Spinal cord (tissue), 10 donors: ENCODE measurements around the gene RGS7. TPM values are rescaled to one million over a fixed set of nuclear protein-coding genes. Genes with fewer than 3 reads are reported as not detected.
"Not testable (repeated sequence)": the region's sequence is repeated elsewhere in the genome, so short reads cannot be mapped to it uniquely, and the experiment has no call there.

ENCODE experiments used
- DNase-seq, 6 donors: peaks; one replicate each; pipeline versions ENCODE4 v3.0.0 to v3.0.0-alpha.2; 2013 to 2015; ENCODE audit warnings: low spot score in 6 of 6, low read depth in 4 of 6
- H3K27ac ChIP-seq: one replicate; pipeline ENCODE4 v1.5.1; 2013; ENCODE audit warnings: low read depth, low read length, control low read depth
- H3K27me3 ChIP-seq: one replicate; pipeline ENCODE4 v1.6.1; 2013; ENCODE audit warnings: low read length; ENCODE audit not compliant: control insufficient read depth, insufficient read depth
- H3K36me3 ChIP-seq: one replicate; pipeline ENCODE4 v1.6.1; 2013; ENCODE audit warnings: low read length; ENCODE audit not compliant: control insufficient read depth, insufficient read depth
- H3K4me1 ChIP-seq: one replicate; pipeline ENCODE4 v1.6.1; 2013; ENCODE audit warnings: low read length; ENCODE audit not compliant: control insufficient read depth, insufficient read depth
- H3K4me3 ChIP-seq: one replicate; pipeline ENCODE4 v1.5.1; 2013; ENCODE audit warnings: low read depth, low read length, control low read depth
- H3K9me3 ChIP-seq: one replicate; pipeline ENCODE4 v1.6.1; 2013; ENCODE audit warnings: low read length; ENCODE audit not compliant: control insufficient read depth, insufficient read depth
- WGBS: methylation state at CpG from one replicate; pipeline ENCODE4 v1.1.5; 2013; ENCODE audit warnings: missing lambda C conversion rate; ENCODE audit not compliant: insufficient coverage; 5-methylcytosine and 5-hydroxymethylcytosine counted together
- polyA plus RNA-seq, 2 donors: library from polyadenylated mRNA; unstranded; fragments of 120-200 nt; gene quantifications; one replicate each; pipeline ENCODE4 v1.2.1, GENCODE V29; 2013; ENCODE audit not compliant: insufficient read length in 2 of 2
- total RNA-seq, 2 donors: library from RNA; depleted of rRNA in 1 of 2; stranded (reverse); fragments of 120-200 nt in 1 of 2; fragments of >200 nt in 1 of 2; gene quantifications; one replicate each; pipeline versions ENCODE4 v1.2.3 to v1.2.4, GENCODE V29; 2013 to 2014
- donor health status: healthy.

The RGS7 gene
- total and polyA plus RNA-seq, 4 donors: 9.5 to 44.1 (median 31.3) TPM

GRCh38 chr1:241142493-241142892 is 214.5 kb downstream of the RGS7 start:
- Histone ChIP-seq H3K27me3 (no peaks in the 10 kb centered on the region), H3K9me3 (no peaks in the 10 kb centered on the region), H3K4me3 (no peak overlapping the region), H3K4me1 (no peaks in the 10 kb centered on the region), H3K27ac (no peak overlapping the region), H3K36me3 (no peaks in the 10 kb centered on the region)
- WGBS: 68% methylated on average over 4 of the region's 4 CpGs
- no peak for DNase-seq

GRCh38 chr1:241141646-241142045 is 215.4 kb downstream of the RGS7 start:
- not testable (repeated sequence) for H3K36me3 ChIP-seq, H3K4me3 ChIP-seq, H3K4me1 ChIP-seq, H3K9me3 ChIP-seq, H3K27me3 ChIP-seq, H3K27ac ChIP-seq, DNase-seq
- WGBS: 83% methylated on average over 3 of the region's 3 CpGs

- Histone ChIP-seq H3K4me3 (no peak overlapping the region), H3K4me1 (no peaks in the 10 kb centered on the region), H3K36me3 (no peaks in the 10 kb centered on the region), H3K9me3 (no peaks in the 10 kb centered on the region), H3K27ac (no peak overlapping the region), H3K27me3 (no peaks in the 10 kb centered on the region)
- DNase-seq: no peak
These were observed 216.3 kb downstream of the RGS7 start for GRCh38 chr1:241140670-241141069.

- H3K36me3 ChIP-seq: no peaks in the 10 kb centered on the region
- DNase-seq: no peak
- WGBS: 100% methylated on average over 1 of the region's 1 CpG
- no peak overlapping the region for H3K4me3 ChIP-seq
- no peaks in the 10 kb centered on the region for H3K9me3 ChIP-seq
- no peaks in the 10 kb centered on the region for H3K27me3 ChIP-seq
- H3K4me1 ChIP-seq: no peaks in the 10 kb centered on the region
- no peak overlapping the region for H3K27ac ChIP-seq
These were observed 218.0 kb downstream of the RGS7 start for GRCh38 chr1:241139047-241139446.

GRCh38 chr1:241138248-241138647 is 218.8 kb downstream of the RGS7 start:
- DNase-seq: no peak
- Histone ChIP-seq H3K9me3 (no peaks in the 10 kb centered on the region), H3K36me3 (no peaks in the 10 kb centered on the region), H3K4me3 (no peak overlapping the region), H3K27ac (no peak overlapping the region), H3K27me3 (no peaks in the 10 kb centered on the region), H3K4me1 (no peaks in the 10 kb centered on the region)
- 58% methylated on average over 2 of the region's 4 CpGs for WGBS

- WGBS: 97% methylated on average over 5 of the region's 6 CpGs
- Histone ChIP-seq H3K4me3 (no peak overlapping the region), H3K36me3 (no peaks in the 10 kb centered on the region), H3K27me3 (no peaks in the 10 kb centered on the region), H3K9me3 (no peaks in the 10 kb centered on the region), H3K4me1 (no peaks in the 10 kb centered on the region), H3K27ac (no peak overlapping the region)
- no peak for DNase-seq
These were observed 220.6 kb downstream of the RGS7 start for GRCh38 chr1:241136389-241136788.

GRCh38 chr1:241131636-241132194 is 225.3 kb downstream of the RGS7 start:
- Histone ChIP-seq H3K9me3 (no peaks in the 10 kb centered on the region), H3K36me3 (no peaks in the 10 kb centered on the region), H3K4me1 (no peaks in the 10 kb centered on the region), H3K4me3 (no peak overlapping the region), H3K27me3 (no peaks in the 10 kb centered on the region), H3K27ac (no peak overlapping the region)
- WGBS: no CpG with 5 or more reads among the region's 5 CpGs
- DNase-seq: peak in 1 of 6 donors; percentile 87

GRCh38 chr1:241130881-241131280 is 226.1 kb downstream of the RGS7 start:
- Histone ChIP-seq H3K36me3 (no peaks in the 10 kb centered on the region), H3K4me1 (no peaks in the 10 kb centered on the region), H3K9me3 (no peaks in the 10 kb centered on the region), H3K27ac (no peak overlapping the region), H3K4me3 (no peak overlapping the region), H3K27me3 (no peaks in the 10 kb centered on the region)
- no CpG with 5 or more reads among the region's 3 CpGs for WGBS
- no peak for DNase-seq

- 75% methylated on average over 3 of the region's 11 CpGs for WGBS
- Histone ChIP-seq H3K27ac (no peak overlapping the region), H3K36me3 (no peaks in the 10 kb centered on the region)
These were observed 227.6 kb downstream of the RGS7 start for GRCh38 chr1:241129207-241129960.

GRCh38 chr1:241125286-241125685 is 231.7 kb downstream of the RGS7 start:
- no peak overlapping the region for H3K4me3 ChIP-seq
- no peaks in the 10 kb centered on the region for H3K9me3 ChIP-seq
- H3K36me3 ChIP-seq: no peaks in the 10 kb centered on the region
- no peaks in the 10 kb centered on the region for H3K27me3 ChIP-seq
- 67% methylated on average over 2 of the region's 2 CpGs for WGBS
- no peak for DNase-seq
- H3K27ac ChIP-seq: no peak overlapping the region
- no peaks in the 10 kb centered on the region for H3K4me1 ChIP-seq

More at GRCh38 chr1:241129207-241129960, 227.6 kb downstream of the RGS7 start:
- Histone ChIP-seq H3K9me3 (no peaks in the 10 kb centered on the region), H3K4me1 (no peaks in the 10 kb centered on the region), H3K27me3 (no peaks in the 10 kb centered on the region), H3K4me3 (no peak overlapping the region)
- DNase-seq: peak in 1 of 6 donors; percentile 58
